B cell (primary cell): ENCODE measurements around the gene TMC8. TPM values are rescaled to one million over a fixed set of nuclear protein-coding genes. Genes with fewer than 3 reads are reported as not detected.

ENCODE experiments used
- ATAC-seq: fragments of 200-7000 bp; cut with Tn5 transposase; one replicate; pipeline ENCODE4 v1.10.0; 2021; ENCODE audit warnings: low read depth, mild to moderate bottlenecking, moderate number of reproducible peaks, moderate library complexity
- CTCF ChIA-PET: fragments of 350-600 bp; sonication (Branson Sonifier 250); formaldehyde crosslinking; loops from one replicate; lab custom pipeline; 2021; ENCODE audit warnings: antibody characterized with exemption, inconsistent platforms; lab: Charles Lee
- POLR2A ChIA-PET: fragments of 350-600 bp; sonication (Branson Sonifier 250); formaldehyde crosslinking; loops from one replicate; lab custom pipeline; 2021; ENCODE audit warnings: antibody characterized with exemption; lab: Charles Lee
- DNase-seq: peaks from one replicate; pipeline ENCODE4 v3.0.0; 2013
- H2AFZ ChIP-seq: 2 replicates; pipeline ENCODE4 v1.6.1; 2012; ENCODE audit warnings: mild to moderate bottlenecking, low read depth, low read length; ENCODE audit not compliant: insufficient read depth, poor library complexity, severe bottlenecking
- H3K27ac ChIP-seq, 2 donors: 1 replicate in 1 of 2; 2 replicates in 1 of 2; pipeline ENCODE4 v1.5.1; 2012 to 2013; ENCODE audit warnings: low read length in 2 of 2, mild to moderate bottlenecking in 2 of 2, moderate library complexity in 1 of 2
- H3K27me3 ChIP-seq, 4 experiments: fragments of 200-600 bp in 1 of 4; sonication (generic) in 1 of 4; replicated peaks in 1 of 4; 1 replicate in 2 of 4; 2 replicates in 2 of 4; pipeline versions ENCODE4 v1.6.1 to v1.7.0; 2013 to 2016; ENCODE audit warnings: low read length in 3 of 4, mild to moderate bottlenecking in 2 of 4, mixed read lengths in 1 of 4, moderate library complexity in 1 of 4; ENCODE audit not compliant: insufficient read depth in 4 of 4, control insufficient read depth in 3 of 4; ENCODE audit errors: control extremely low read depth in 1 of 4
- H3K36me3 ChIP-seq, 2 experiments: replicated peaks in 1 of 2; 1 replicate in 1 of 2; 2 replicates in 1 of 2; pipeline versions ENCODE4 v1.6.1 to v1.7.1; 2013; ENCODE audit warnings: low read length in 1 of 2; ENCODE audit not compliant: insufficient read depth in 2 of 2, control insufficient read depth in 1 of 2; ENCODE audit errors: control extremely low read depth in 1 of 2, extremely low read depth in 1 of 2
- H3K4me1 ChIP-seq, 2 donors: fragments of 200-600 bp in 1 of 2; sonication (generic) in 1 of 2; 1 replicate in 1 of 2; 2 replicates in 1 of 2; pipeline versions ENCODE4 v1.5.1 to v1.6.1; 2013 to 2017; ENCODE audit warnings: low read length in 2 of 2; ENCODE audit not compliant: control insufficient read depth in 2 of 2, insufficient read depth in 2 of 2
- H3K4me2 ChIP-seq: replicated peaks from 2 replicates; pipeline ENCODE3; 2012; ENCODE audit warnings: mild to moderate bottlenecking, low read depth, low read length; ENCODE audit not compliant: poor library complexity, severe bottlenecking
- H3K4me3 ChIP-seq, 5 experiments: fragments of 200-600 bp in 1 of 5; sonication (generic) in 1 of 5; 1 replicate in 3 of 5; 2 replicates in 2 of 5; pipeline versions ENCODE4 v1.5.1 to v1.7.0; 2011 to 2016; ENCODE audit warnings: low read length in 4 of 5, mild to moderate bottlenecking in 4 of 5, low read depth in 2 of 5, control low read depth in 1 of 5, moderate library complexity in 1 of 5; ENCODE audit not compliant: insufficient read depth in 1 of 5; ENCODE audit errors: control extremely low read depth in 1 of 5, extremely low read depth in 1 of 5
- H3K79me2 ChIP-seq: fragments of 200-600 bp; sonication (generic); one replicate; pipeline ENCODE4 v1.6.0; 2016; ENCODE audit warnings: low read length; ENCODE audit not compliant: control insufficient read depth, insufficient read depth
- H3K9ac ChIP-seq: fragments of 200-600 bp; sonication (generic); 2 replicates; pipeline ENCODE4 v1.6.1; 2017; ENCODE audit warnings: mild to moderate bottlenecking, low read length, moderate library complexity
- H3K9me3 ChIP-seq, 3 donors: one replicate each; pipeline versions ENCODE4 v1.6.1 to v1.7.1; 2013; ENCODE audit warnings: low read length in 2 of 3; ENCODE audit not compliant: control insufficient read depth in 2 of 3, insufficient read depth in 1 of 3; ENCODE audit errors: control extremely low read depth in 1 of 3
- H4K20me1 ChIP-seq: 2 replicates; pipeline ENCODE4 v1.6.0; 2012; ENCODE audit warnings: mild to moderate bottlenecking, low read length; ENCODE audit not compliant: insufficient read depth, control insufficient read depth, poor library complexity, severe bottlenecking
- H3K27ac Mint-ChIP-seq: one replicate; pipeline ENCODE4 v1.8.0; 2021; ENCODE audit warnings: mixed read lengths
- H3K27me3 Mint-ChIP-seq: one replicate; pipeline ENCODE4 v1.8.0; 2021; ENCODE audit warnings: mixed read lengths
- H3K4me1 Mint-ChIP-seq: one replicate; pipeline ENCODE4 v1.8.0; 2021; ENCODE audit warnings: mixed read lengths
- H3K4me3 Mint-ChIP-seq: one replicate; pipeline ENCODE4 v1.8.0; 2021; ENCODE audit warnings: mixed read lengths
- H3K9me3 Mint-ChIP-seq: one replicate; pipeline ENCODE4 v1.8.0; 2022; ENCODE audit warnings: mixed read lengths; ENCODE audit not compliant: insufficient read depth
- CTCF ChIP-seq: fragments of 200-600 bp; IDR thresholded peaks from one replicate; pipeline ENCODE4 v1.8.0; 2022; ENCODE audit warnings: antibody characterized with exemption, mild to moderate bottlenecking
- EZH2 ChIP-seq: IDR thresholded peaks from 2 replicates; pipeline ENCODE4 v1.6.1; 2012; ENCODE audit warnings: borderline replicate concordance, low read depth, mild to moderate bottlenecking, moderate library complexity, low read length; ENCODE audit not compliant: insufficient read depth, poor library complexity, severe bottlenecking
- WGBS: methylation state at CpG from one replicate; pipeline ENCODE4 v1.1.5; 2013; ENCODE audit warnings: missing lambda C conversion rate; ENCODE audit not compliant: insufficient coverage; 5-methylcytosine and 5-hydroxymethylcytosine counted together
- intact Hi-C: fragments of 100-400 bp; cut with micrococcal nuclease; formaldehyde crosslinking; loops from one replicate; pipeline ENCODE4 v1.10.0; 2022
- polyA plus RNA-seq: library from polyadenylated mRNA; depleted of rRNA; stranded (reverse); fragments of >200 nt; gene quantifications from 2 replicates; pipeline ENCODE4 v1.2.3, GENCODE V29; 2012
- total RNA-seq, 2 donors: library from RNA; stranded (reverse); fragments of 120-200 nt in 1 of 2; gene quantifications; 1 replicate in 1 of 2; 2 replicates in 1 of 2; pipeline versions ENCODE4 v1.2.3 to v1.2.4, GENCODE V29; 2013 to 2022

The TMC8 gene
- total and polyA plus RNA-seq, 2 donors (not counting 1 experiment from before 2014, with no cell fraction given), result 235 to 352 TPM

GRCh38 chr17:78088529-78088928, 42.0 kb upstream of the TMC8 start:
- H3K4me1 Mint-ChIP-seq, result no peaks in the 10 kb centered on the region
- no peaks in the 10 kb centered on the region for H3K9me3 Mint-ChIP-seq
- no peak for DNase-seq
- Histone ChIP-seq H2AFZ (no peak overlapping the region), H3K4me1 (no peaks in the 10 kb centered on the region), H3K4me3 (no peak overlapping the region), H3K79me2 (no peaks in the 10 kb centered on the region), H3K36me3 (peaks cover 3 to 60% of the 10 kb centered on the region in 2 experiments), H4K20me1 (no peaks in the 10 kb centered on the region), H3K27ac (no peak overlapping the region), H3K4me2 (no peak overlapping the region), H3K9ac (no peak overlapping the region), H3K9me3 (no peaks in the 10 kb centered on the region), H3K27me3 (no peaks in the 10 kb centered on the region)
- ChIA-PET CTCF (interaction anchor here (1.1 to 1.3 kb wide), 2 partner anchors 88 to 334 kb away, joined by 4 read pairs; no protein-coding TSS in a partner anchor), POLR2A (interaction anchor here (0.7 kb wide), 1 partner anchor 167 kb away, joined by 3 read pairs; no protein-coding TSS in a partner anchor)
- intact Hi-C loops, result no loop called here
- WGBS, result no CpG with 5 or more reads among the region's 1 CpG
- H3K4me3 Mint-ChIP-seq, result no peak overlapping the region
- H3K27ac Mint-ChIP-seq, result no peak overlapping the region
- no peaks in the 10 kb centered on the region for H3K27me3 Mint-ChIP-seq
- no peak for ATAC-seq
- TF ChIP-seq EZH2, result no peak
- TF ChIP-seq CTCF, result no peak

- Histone ChIP-seq H3K79me2 (no peaks in the 10 kb centered on the region), H3K36me3 (peaks cover 3 to 68% of the 10 kb centered on the region in 2 experiments), H3K27me3 (no peaks in the 10 kb centered on the region), H3K4me3 (no peak overlapping the region), H3K4me1 (no peaks in the 10 kb centered on the region), H3K4me2 (no peak overlapping the region), H4K20me1 (no peaks in the 10 kb centered on the region), H3K9me3 (no peaks in the 10 kb centered on the region), H3K27ac (no peak overlapping the region), H3K9ac (no peak overlapping the region), H2AFZ (no peak overlapping the region)
- intact Hi-C loops, result no loop called here
- no peaks in the 10 kb centered on the region for H3K4me1 Mint-ChIP-seq
- no peaks in the 10 kb centered on the region for H3K9me3 Mint-ChIP-seq
- TF ChIP-seq CTCF, result no peak
- TF ChIP-seq EZH2, result no peak
- ChIA-PET CTCF (no interaction called here), POLR2A (no interaction called here)
- 93% methylated on average over 5 of the region's 7 CpGs for WGBS
- no peak overlapping the region for H3K4me3 Mint-ChIP-seq
- H3K27ac Mint-ChIP-seq, result no peak overlapping the region
- no peak for DNase-seq
- no peaks in the 10 kb centered on the region for H3K27me3 Mint-ChIP-seq
- ATAC-seq, result no peak
Observed at GRCh38 chr17:78089576-78090281, 40.8 kb upstream of the TMC8 start.
